Left ventricle myocardium inferior (tissue), 1 donor: ENCODE measurements around the gene MRPL33. TPM values are rescaled to one million over a fixed set of nuclear protein-coding genes. Genes with fewer than 3 reads are reported as not detected.
"Not testable (repeated sequence)": the region's sequence is repeated elsewhere in the genome, so short reads cannot be mapped to it uniquely, and the experiment has no call there.

Experiments
- DNase-seq: peaks from one replicate; pipeline ENCODE4 v3.0.0-alpha.2; 2020
- H3K27ac ChIP-seq: fragments of 200-600 bp; replicated peaks from 2 replicates; pipeline ENCODE4 v1.8.0; 2021
- H3K27me3 ChIP-seq: fragments of 200-600 bp; 2 replicates; pipeline ENCODE4 v1.8.0; 2021; ENCODE audit warnings: low read depth
- H3K36me3 ChIP-seq: fragments of 200-600 bp; 2 replicates; pipeline ENCODE4 v1.8.0; 2021
- H3K4me1 ChIP-seq: fragments of 200-600 bp; 2 replicates; pipeline ENCODE4 v1.8.0; 2021
- H3K4me3 ChIP-seq: fragments of 200-600 bp; 2 replicates; pipeline ENCODE4 v1.8.0; 2021; ENCODE audit warnings: mild to moderate bottlenecking, moderate library complexity
- H3K9me3 ChIP-seq: fragments of 200-600 bp; replicated peaks from 2 replicates; pipeline ENCODE4 v1.8.0; 2021
- intact Hi-C: fragments of 100-400 bp; cut with micrococcal nuclease; formaldehyde crosslinking; loops from one replicate; pipeline ENCODE4 v1.11.0; 2022
- total RNA-seq: library from RNA; stranded (reverse); fragmentation: NEBNext Ultra II Directional; extraction: Animal tissue kit (Norgen Biotek cat#: 25700); gene quantifications from one replicate; pipeline ENCODE4 v1.2.1, GENCODE V29; 2021
- TF ChIP-seq, protein P1 (sequence below): fragments of 200-600 bp; IDR thresholded peaks from 2 replicates; pipeline ENCODE4 v1.8.0; 2021; ENCODE audit warnings: antibody characterized with exemption, mild to moderate bottlenecking, borderline replicate concordance
- donor health status: DM: no; HTN: yes; CAD: no; lungs with severe emphysema.

The MRPL33 gene
- total RNA-seq, 1 donor from 2014 or later, result 390 TPM

DNA sequence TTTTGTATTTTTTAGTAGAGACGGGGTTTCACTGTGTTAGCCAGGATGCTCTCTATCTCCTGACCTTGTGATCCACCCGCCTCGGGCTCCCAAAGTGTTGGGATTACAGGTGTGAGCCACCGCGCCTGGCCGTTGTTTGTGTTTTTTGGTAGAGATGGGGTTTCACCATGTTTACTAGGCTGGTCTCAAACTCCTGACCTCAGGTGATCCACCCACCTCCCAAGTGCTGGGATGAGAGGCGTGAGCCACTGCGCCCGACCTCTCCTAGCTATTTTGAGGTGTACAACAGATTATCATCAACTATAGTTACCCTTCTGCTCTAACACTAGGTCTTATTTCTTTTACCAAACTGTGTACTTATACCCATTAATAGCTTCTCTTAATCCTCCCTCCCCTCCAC lies 28.9 kb upstream of the MRPL33 start:
- peaks cover 14% of the 10 kb centered on the region for H3K4me1 ChIP-seq
- no peaks in the 10 kb centered on the region for H3K9me3 ChIP-seq
- H3K27me3 ChIP-seq, result no peaks in the 10 kb centered on the region
- H3K36me3 ChIP-seq, result no peaks in the 10 kb centered on the region
- intact Hi-C loops, result no loop called here
- DNase-seq, result no peak
- no peak overlapping the region for H3K4me3 ChIP-seq
- TF ChIP-seq, protein P1, sequence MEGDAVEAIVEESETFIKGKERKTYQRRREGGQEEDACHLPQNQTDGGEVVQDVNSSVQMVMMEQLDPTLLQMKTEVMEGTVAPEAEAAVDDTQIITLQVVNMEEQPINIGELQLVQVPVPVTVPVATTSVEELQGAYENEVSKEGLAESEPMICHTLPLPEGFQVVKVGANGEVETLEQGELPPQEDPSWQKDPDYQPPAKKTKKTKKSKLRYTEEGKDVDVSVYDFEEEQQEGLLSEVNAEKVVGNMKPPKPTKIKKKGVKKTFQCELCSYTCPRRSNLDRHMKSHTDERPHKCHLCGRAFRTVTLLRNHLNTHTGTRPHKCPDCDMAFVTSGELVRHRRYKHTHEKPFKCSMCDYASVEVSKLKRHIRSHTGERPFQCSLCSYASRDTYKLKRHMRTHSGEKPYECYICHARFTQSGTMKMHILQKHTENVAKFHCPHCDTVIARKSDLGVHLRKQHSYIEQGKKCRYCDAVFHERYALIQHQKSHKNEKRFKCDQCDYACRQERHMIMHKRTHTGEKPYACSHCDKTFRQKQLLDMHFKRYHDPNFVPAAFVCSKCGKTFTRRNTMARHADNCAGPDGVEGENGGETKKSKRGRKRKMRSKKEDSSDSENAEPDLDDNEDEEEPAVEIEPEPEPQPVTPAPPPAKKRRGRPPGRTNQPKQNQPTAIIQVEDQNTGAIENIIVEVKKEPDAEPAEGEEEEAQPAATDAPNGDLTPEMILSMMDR, result no peak
- no peak overlapping the region for H3K27ac ChIP-seq

DNA sequence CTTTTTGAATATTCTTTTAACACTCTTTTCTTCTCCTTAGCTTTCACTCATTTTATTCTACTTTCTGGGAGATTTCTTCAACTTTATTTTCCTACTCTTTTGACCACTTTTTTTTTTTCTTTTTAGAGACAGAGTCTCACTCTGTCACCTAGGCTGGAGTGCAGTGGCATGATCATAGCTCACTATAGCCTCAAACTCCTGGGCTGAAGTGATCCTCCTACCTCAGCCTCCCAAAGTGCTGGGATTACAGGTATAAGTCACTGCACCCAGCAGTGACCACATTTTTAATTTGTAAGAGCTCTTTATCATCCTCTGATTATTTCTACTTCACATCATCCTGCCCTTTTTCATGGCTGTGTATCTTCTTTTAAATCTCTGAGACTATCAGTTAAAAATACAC lies 26.0 kb upstream of the MRPL33 start:
- H3K27ac ChIP-seq, intact Hi-C loops, H3K36me3 ChIP-seq: not testable (repeated sequence)

DNA sequence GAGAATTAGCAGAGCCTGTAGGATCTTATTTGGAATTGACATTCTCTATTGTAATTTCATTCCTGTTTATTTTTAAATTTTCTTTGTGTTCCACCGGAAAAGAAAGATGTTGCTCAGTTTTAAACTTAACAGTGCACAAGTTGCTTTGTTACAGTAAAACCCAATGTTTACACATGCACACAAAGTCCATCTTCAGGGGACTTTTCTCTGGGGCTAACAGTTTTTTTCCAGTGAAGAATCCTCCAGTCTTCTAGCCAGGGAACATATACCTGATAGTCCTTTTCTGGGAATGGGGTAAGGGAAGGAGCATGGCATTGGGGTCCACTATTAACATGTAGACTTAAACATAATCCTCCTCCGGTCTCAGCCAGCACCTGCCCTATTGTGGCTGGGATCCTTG lies 25.2 kb upstream of the MRPL33 start:
- H3K4me3 ChIP-seq, result no peak overlapping the region
- TF ChIP-seq, protein P1, result no peak
- H3K4me1 ChIP-seq, result peaks cover 9% of the 10 kb centered on the region
- H3K36me3 ChIP-seq, result no peaks in the 10 kb centered on the region
- no peaks in the 10 kb centered on the region for H3K27me3 ChIP-seq
- no peak overlapping the region for H3K27ac ChIP-seq
- intact Hi-C loops, result no loop called here
- DNase-seq, result no peak
- H3K9me3 ChIP-seq, result peaks cover 11% of the 10 kb centered on the region

More for the DNA sequence above, 26.0 kb upstream of the MRPL33 start:
- not testable (repeated sequence) for H3K27me3 ChIP-seq, DNase-seq, H3K4me1 ChIP-seq, H3K4me3 ChIP-seq
- H3K9me3 ChIP-seq, result peaks cover 11% of the 10 kb centered on the region

DNA sequence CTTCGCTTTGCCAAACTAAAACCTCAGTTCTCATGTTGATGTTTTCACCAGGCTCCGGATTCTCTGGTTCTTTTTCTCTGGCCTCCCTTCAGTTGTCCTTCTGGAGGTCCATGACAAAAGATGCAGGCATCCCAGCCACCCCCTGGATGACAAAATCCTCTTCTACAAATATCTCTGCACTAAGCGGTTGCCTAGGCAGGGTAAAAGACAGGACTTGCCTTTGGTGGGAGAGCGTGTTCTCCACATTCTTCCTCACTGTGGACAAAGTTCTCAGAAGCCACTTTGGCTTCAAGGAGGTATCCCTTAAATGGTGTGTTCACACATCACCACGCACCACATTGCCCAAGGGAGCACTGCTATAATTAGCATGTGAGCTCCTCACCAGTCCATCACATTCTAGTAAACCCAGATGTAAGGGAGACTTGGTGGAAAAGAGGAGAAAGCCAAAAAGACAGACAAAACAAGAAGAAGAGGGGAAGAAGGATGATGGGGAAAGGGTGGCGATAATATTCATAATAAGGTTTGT lies 23.6 kb upstream of the MRPL33 start:
- no peak overlapping the region for H3K27ac ChIP-seq
- H3K9me3 ChIP-seq, result peaks cover 11% of the 10 kb centered on the region
- no peaks in the 10 kb centered on the region for H3K27me3 ChIP-seq
- H3K36me3 ChIP-seq, result no peaks in the 10 kb centered on the region
- intact Hi-C loops, result no loop called here
- no peak for DNase-seq
- peaks cover 9% of the 10 kb centered on the region for H3K4me1 ChIP-seq
- TF ChIP-seq, protein P1, result no peak
- H3K4me3 ChIP-seq, result no peak overlapping the region

DNA sequence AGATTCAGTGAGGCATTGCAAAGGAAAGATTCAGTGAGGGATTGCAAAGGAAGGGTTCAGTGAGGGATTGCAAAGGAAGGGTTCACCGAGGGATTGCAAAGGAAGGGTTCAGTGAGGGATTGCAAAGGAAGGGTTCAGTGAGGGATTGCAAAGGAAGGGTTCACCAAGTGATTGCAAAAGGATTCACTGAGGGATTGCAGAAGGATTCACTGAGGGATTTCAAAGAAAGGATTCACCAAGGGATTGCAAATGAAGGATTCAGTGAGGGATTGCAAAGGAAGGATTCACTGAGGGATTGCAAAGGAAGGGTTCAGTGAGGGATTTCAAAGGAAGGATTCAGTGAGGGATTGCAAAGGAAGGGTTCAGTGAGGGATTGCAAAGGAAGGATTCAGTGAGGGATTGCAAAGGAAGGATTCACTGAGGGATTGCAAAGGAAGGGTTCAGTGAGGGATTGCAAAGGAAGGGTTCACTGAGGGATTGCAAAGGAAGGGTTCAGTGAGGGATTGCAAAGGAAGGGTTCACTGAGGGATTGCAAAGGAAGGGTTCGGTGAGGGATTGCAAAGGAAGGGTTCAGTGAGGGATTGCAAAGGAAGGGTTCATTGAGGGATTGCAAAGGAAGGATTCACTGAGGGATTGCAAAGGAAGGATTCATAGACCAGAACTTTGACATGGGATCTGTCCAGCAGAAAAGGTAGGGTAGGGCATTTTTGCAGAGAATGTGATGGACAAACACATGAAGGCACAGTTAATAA lies 22.5 kb upstream of the MRPL33 start:
- H3K27ac ChIP-seq, H3K4me3 ChIP-seq, intact Hi-C loops, H3K36me3 ChIP-seq, DNase-seq, H3K27me3 ChIP-seq: not testable (repeated sequence)
- H3K9me3 ChIP-seq, result peaks cover 11% of the 10 kb centered on the region
- peaks cover 12% of the 10 kb centered on the region for H3K4me1 ChIP-seq

DNA sequence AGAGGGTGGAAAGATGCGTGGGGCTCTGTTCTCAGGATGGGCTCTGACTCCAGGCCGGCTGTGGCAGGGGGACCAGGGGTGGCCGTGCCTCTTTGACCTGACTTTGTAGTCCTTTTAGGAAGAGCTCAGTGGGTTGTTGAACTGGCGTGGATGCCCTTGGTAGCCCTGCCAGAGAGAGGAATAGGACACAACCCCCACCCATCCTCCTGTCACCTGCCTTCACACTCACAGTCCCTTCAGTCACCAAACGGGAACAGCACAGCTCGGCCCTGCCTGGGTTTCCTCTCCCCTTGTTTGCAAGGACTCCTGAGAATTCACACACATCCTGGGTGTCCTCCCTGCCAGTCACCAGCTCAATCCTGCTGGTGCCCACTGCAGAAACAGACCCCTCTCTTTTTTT lies 20.1 kb upstream of the MRPL33 start:
- no peak overlapping the region for H3K27ac ChIP-seq
- H3K27me3 ChIP-seq, result no peaks in the 10 kb centered on the region
- TF ChIP-seq, protein P1, result no peak
- H3K4me1 ChIP-seq, result peaks cover 17% of the 10 kb centered on the region
- H3K4me3 ChIP-seq, result no peak overlapping the region
- no peaks in the 10 kb centered on the region for H3K36me3 ChIP-seq
- peaks cover 11% of the 10 kb centered on the region for H3K9me3 ChIP-seq
- DNase-seq, result no peak
- intact Hi-C loops, result no loop called here
